AML-193 (cell line): Measurements from ENCODE around the gene RPA3.

Experiments
- DNase-seq, 2 experiments: peaks; one replicate each; lab custom pipeline; 2025; lab: John Stamatoyannopoulos, UW

RPA3 gene

DNA sequence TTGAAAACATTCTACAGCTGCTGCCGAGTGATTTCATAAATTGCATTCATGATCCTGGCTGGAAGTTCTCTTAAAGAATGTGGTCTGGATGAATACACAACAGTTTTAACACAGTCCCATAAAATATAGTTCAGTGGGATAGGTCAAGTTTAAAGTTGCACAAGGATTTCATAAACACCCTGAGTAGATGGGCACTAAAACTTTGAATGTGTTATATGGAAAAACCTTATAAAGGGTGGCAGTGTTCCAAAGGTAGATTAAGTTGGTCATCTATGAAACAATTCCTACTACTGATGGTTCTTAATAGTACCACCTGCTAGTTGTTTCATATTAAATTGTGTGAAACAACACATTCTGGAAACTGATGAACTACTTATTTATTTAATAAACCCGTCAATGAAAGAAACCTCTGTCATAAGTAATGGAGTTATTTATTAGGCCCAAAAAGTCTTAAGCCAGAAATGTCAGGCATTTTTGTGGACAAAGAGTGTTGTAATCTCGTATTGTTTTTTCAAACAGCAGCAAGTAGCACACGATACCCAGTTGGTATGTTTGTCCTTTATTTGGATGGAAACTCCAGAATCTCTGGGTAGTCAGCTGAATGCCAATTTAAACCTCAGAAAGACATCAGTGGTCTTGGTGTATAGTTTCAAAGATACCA lies 14.3 kb upstream of the RPA3 start:
- DNase-seq = no peak

DNA sequence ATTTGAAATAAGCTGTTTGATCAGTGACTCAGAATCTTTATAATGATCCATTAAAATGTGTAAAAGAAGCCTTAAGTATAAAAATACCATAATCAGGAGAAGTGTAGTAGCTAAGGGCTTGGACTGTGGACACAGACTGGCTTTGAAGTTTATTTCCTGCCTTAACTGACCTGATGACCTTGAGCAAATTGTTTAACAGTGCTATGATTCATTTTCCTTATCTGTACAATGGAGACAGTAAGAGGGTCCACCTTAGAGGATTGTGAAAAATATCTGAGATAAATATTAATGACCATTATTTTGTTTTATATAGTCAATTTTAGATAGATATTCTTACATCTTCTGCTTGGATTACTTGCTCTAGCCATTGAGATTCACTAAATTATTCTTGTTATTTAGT lies 13.3 kb upstream of the RPA3 start:
- no peak for DNase-seq

DNA sequence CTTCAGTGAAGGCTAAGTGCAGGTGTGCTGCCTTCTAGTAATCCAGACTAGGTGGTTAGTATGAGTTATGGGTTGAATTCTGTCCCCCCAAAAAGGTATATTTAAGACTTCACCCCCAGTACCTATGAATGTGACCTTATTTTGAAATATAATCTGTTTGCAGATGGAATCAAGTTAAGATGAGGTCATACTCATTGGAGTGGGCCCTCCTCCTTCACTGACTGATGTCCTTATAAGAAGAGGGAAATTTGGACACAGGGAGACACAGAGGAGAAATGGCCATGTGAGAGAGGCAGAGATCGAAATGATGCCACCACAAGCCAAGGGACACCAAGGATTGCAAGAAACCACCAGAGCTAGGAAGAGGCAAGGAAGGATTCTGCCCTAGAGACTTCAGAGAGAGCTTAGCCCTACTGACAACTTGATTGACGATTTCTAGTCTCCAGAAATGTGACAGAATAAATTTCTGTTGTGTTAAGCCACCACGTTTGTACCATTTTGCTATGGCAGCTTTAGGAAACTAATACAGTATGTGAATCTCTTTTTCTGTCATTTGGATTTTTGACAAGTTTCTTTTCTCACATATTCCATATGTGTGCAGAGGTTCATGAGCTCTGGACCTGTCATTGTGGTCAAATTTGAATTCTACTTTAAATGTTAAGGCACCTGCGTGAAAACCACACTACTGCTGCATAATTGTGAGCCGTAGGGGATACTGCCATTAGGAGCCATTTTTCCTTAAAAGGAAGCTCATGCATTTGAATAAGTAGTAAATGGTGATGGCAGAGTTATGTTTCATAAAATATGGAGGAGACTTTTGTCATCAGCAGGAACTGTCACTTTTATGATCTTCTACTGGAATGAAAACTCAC lies 2.6 kb upstream of the RPA3 start:
- no peak for DNase-seq

DNA sequence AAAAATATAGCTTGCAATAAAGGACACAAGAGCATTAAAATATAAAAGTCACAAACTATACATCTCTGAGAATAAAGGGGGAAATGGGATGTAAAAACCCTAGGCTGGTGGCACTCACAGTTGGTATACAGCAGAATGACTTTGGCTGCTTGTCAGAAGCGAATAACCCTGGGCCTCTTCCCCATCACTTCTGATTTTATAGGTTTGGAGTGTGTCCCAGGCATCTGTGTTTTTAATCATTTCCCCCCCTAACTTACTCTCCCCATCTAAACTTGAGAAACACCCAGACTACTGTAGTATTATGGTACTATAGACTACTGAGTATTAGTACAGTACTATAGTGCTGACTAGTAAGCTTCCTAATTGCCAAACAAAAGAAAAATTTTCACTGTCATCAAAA lies 1.8 kb upstream of the RPA3 start:
- no peak for DNase-seq

DNA sequence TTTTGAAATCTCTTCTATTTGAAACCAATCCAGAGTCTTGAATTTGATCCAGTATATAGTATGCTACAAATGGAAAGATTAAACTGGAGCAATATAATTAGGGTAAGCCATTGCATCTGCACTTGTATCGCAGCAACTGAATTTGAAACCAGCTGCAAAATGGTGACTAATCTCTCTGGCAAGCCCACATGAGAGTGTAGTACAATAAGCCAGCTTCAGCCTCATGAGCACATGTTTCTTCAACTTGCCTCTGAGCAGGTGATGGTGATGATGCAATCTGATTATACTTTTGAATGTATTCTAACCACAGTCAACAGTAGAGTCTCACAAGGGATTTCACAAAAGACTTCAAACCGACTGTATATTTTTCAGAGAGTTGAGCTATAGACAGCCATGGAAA lies 829 bp upstream of the RPA3 start:
- DNase-seq = no peak

DNA sequence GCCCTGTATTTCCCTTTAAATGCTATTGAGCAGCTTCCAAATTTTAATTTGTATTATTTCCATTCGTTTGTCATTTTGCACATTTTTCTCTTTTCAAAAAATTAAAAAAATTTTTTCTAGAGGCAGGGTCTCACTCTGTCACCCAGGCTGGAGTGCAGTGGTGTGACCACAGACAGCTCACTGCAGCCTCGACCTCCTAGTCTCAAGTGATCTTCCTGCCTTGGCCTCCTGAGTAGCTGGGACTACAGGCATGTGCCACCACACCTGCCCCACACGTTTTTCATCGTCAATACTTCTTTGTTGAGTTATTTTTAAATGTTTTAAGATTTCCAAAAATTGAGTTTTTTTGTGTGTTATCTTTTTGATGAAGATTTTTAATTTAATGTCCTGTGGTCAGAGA lies 4.7 kb downstream of the RPA3 start:
- DNase-seq = no peak

DNA sequence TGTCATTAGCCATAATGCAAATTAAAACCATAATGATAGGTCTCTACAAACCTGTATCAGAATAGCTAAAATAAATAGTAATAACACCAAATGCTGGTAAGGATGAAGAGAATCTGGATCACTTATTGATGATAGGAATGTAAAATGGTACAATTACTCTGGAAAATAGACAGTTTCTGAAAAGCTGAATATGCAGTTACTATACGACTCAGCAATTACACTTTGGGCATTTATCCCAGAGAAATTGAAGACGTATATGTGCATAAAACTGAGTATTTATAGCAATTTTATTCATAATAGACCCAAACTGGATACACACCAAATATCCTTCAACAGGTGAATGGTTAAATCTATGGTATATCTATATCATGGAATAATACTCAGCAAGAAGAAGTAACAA lies 7.9 kb downstream of the RPA3 start:
- DNase-seq = no peak

DNA sequence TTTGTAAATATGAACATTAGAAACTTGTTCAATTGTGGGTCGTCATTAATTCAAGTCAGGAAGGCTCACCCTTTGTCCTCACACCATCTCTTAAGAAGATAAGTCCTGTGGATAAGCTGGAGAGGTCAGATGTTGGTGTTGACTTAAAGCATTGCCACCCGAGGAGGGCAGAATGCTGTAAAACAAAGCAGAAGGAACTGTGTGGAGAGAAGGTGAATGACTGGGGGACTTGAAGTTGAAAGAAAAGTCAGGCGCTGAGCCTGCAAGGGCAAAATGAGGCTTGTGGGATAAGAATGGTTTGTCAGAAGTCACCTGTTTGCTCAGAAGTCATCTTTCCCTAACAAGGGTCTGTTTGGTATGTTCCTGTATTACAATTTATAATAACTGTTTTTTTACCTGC lies 9.1 kb downstream of the RPA3 start:
- DNase-seq = no peak

DNA sequence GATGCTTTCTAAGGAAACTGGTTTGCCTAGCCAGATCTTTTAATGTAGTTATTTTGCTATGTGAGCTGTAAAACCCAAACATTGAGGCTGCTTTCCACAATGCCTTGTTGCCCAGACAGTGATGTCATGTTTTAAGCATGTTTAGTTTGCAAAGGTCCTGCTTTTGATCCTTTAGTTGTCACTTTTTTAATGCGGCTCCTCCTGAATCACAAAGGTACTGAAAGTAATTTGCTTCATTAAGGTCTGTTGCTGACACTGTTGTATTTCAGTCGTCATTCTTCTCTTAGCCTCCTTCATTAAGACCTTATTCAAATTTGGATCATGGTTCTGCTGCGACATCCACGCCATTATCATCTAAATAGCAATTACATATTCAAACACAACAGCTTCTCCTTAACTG lies 10.6 kb downstream of the RPA3 start:
- no peak for DNase-seq

DNA sequence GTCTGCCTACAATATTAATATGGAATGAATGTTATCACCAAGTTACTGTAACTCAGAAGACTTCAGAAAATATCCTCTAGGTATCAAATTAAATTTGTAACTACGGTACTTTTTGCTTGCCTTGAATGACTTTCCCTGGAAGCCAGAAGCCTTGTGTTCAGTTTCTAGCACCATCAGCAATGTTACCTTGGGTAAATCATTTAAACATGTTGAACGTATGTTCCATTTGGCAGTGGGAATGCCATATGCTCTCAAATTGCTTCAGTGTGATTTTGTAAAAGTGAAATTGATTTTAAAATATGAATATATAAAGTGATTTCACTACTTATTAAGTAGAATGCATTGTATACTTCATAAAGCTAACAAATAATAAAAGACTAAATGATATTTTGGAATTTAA lies 11.2 kb downstream of the RPA3 start:
- DNase-seq = no peak

DNA sequence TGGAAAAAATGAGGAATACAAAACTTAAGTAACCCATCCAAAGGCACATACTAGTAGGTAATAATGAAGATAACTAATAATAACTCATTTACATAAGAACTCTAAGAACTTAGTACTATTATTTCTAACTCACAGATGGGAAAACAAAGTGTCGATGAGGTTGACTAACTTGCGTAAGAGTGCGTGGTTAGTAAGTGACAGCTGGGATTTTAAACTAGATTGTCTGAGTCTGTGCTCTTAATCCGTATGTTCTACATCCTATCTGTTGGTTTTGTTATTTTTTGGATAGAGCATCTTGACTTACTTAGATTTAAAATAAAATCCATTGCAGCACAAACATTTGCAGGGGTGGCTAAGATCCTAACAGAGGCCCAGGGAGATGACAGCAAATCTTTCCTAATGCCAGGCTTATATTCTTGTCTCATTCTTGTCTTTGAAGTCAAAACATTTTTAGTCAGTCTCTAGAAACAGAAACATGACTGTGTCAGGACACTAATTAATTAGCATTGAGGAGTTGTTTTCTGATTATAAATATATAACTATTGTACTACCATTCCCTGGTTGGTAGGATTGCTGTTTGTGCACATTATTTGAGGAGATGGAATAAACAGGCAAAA lies 11.7 kb downstream of the RPA3 start:
- no peak for DNase-seq

DNA sequence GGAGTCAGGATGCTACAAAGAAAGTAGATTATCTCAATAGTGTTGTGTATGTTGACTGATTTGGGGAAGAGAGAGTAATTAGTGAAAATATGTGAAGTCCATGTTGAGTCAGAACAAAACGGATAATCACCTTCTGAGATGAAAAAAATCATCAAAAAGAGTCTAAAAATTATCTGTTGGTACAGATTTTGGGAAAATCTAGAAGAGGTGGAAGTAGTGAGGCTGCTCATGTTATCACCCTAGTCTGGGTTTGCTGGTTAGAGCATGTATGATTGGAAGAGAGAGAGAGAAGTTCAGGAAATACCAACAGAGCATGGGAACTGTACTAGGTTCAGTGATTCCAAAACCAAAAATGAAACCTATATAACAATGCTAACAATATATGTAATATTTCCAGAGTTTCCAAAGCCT lies 12.3 kb downstream of the RPA3 start:
- DNase-seq = no peak

DNA sequence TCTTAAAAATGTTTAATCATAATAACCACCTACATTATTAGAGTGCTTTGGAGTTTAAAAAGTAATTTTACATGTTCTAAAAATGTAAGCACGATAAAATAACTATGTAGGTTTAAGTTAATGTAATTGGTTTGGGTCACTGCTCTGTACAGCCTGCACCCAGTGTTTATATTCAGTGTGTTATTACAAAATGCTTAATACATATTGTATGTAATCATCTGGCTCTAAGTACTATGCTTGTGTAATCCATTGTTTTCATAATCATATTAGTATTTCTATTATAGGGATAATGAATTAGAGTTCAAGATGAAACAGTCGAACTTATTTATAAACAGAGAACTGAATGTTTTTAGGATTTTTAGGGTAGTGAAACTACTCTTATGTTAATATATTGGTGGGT lies 13.1 kb downstream of the RPA3 start:
- no peak for DNase-seq

DNA sequence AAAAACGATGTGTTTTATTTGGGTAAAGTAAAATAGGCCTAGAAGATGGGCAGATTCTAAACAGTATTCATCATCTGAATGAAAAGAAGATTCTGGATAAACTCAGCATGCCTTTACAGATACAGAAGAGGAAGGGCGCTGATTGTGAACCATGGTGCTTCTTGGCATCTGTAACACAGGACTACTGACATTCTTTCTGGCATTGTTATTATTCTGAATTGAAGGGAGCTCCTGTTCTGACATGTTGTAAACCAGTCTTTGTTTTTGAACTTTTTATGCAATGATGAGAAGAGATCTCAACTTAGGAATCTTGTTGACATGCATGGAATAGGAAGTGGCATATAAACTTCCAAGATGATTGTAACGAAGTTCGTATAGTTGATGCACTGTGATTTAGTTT lies 13.5 kb downstream of the RPA3 start:
- DNase-seq = no peak

DNA sequence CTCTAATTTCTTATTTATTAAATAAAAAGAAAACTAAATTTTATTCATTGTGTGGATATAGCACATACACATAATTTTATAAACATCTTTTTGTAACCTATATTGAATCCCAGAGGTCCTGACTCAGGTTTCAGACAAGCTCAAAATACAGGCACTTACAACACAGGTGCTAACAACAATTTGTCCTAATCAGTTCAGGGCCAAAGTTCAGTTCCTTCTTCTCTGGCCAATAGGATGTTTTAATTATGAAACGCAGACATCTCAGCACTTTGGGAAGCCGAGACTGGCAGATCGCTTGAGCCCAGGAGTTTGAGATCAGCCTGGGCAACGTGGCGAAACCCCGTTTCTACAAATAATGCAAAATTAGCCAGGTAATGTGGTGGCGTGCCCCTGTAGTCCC lies 15.0 kb downstream of the RPA3 start:
- DNase-seq = no peak

DNA sequence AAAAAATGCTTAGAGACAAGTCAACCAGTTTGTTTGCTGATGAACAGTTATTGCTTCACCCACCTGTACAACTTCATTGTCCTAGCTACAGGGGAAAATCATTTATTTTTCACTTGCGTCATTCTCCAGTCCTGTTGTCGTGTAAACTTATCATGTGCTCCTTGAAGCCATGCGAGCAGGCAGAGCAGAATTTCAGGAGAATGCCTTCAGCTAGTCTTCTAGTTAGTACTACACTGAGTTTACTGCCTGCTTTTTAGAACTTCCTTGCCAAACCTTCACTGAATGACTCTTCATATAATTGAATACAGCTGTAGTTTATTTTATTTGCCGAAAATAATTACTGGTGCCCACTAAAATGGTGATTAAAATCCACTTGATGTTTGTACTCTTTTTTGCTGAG lies 15.6 kb downstream of the RPA3 start:
- no peak for DNase-seq

DNA sequence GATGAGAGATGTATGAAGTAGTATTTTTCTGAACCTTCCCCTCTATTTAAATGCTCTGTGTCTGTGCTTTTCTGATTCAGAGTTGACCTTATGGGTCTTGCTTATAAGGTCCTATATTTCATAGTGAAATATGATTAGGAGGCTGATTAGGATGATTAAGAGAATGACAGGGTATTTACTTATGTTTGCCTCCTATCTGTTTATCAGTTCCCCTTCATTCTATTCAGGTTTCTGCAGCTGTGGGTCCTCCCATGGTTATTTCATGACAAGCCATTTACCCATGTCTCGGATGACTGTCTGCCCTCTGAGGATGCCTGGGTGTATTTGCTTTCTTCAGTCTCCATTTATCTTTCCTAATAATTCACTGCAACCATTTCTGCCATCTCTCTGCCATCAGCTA lies 16.9 kb downstream of the RPA3 start:
- DNase-seq = no peak

DNA sequence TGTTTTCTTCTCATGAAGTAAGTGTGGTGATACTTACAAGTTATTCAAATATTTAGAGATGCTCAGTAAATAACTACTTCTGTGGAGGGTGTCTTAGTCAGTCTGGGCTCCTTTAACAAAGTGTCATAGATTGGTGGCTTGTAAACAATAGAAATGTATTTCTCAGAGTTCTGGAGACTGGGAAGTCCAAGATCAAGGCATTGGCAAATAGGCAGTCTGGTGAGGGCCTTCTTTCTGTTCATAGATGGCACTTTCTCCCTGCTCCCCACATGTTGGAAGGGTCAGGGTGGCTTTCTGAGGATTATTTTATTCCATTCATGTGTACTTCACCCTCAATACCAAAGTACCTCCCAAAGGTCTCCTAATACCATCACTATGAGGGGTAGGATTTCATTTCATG lies 18.4 kb downstream of the RPA3 start:
- DNase-seq = no peak

DNA sequence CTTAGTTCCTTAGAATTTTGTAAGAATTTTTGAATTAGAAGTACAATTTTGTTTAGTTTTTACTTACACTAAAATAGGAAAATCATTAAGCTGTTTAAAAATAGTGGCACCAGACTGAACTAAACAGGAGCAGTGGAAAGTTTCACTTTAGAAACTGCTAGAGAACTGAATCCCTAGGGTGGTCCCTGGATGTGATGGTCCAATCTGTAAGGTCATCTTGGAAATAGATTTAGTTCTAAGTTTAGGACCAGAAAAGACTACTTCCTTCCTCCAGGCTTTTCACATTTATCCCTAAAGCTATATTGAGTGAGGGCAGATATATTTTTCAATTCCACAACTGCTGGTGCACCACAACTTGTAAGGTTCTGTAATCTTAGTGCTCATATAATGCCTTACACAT lies 19.0 kb downstream of the RPA3 start:
- DNase-seq = no peak

DNA sequence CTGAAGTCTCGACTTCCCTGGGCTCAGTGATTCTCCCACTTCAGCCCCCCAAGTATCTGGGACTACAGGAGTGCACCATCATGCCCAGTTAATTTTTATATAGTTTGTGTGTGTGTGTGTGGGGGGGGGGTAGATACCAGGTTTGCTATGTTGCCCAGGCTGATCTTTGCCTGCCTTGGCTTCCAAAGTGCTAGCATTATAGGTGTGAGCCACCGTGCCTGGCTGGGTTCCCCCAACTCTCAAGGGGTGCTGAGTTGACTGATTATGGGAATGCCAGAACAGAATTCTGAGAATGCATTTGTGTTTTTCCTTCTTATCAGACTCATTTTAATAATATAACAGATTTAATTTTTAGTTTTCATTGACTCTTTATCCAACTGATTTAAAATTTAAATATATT lies 19.5 kb downstream of the RPA3 start:
- DNase-seq = no peak

DNA sequence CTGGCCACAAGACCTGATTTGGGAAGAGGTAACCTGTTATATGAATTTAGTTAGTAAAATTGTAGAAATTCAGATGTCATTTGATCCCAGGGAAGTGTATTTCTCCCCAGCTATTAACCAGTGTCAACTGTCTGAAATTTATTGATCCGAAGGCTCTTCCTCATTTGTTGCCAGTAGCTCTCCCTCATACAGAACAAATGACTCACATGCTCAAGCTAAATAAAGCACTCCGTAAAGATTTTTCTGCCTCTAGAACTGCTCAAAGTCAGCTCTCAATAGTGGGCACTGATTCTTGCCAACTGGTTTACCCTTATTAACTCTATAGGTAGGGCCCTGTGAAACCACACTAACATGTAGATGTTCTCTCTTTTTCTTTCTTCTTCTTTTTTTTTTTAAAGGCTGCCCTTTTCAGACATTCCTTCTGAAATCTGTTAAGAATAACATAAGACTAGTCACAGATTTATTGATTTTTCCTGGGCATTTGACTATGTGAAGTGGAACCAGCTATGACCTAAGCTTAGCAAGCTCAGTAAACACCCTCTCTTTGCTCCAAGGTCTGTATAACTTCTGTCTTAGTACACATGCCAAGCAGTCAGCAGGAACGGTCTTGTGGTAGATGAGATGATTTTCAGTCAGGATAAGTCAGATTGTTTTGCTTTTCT lies 21.8 kb downstream of the RPA3 start:
- DNase-seq = no peak

DNA sequence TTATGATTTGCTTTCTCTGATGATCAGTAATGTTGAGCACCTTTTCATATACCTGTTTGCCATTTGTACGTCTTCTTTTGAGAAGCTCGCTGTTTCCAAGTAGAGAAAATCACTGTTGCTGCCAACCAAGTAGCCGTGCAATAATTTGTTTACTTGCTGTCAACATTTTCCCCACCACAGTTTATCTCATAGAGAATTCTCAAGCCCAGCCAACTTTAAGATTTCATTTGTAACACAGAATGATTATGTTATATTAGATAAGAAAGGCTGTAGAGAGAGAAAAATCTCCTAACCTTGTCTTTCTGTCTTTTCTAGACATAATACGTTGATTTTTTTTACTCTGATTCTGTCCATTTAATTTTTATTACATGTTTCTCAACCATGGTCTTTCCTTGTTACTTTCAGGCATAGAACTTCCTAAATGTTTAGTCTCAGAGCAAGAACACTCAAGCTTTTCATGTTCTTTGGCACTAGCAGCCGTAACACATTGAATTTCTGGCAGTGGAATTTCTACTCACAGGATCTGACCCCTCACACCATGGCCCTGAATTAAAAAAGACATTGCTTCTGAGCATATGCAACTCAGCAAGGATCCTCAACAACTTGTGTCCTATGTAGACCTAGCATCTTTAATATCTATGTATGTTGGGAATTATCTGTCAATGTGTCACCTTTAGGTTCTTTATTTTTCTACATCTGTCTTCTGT lies 23.1 kb downstream of the RPA3 start:
- no peak for DNase-seq
